Left ventricle myocardium superior (tissue), 1 donor: ENCODE measurements around the gene GJB1. TPM values are rescaled to one million over a fixed set of nuclear protein-coding genes. Genes with fewer than 3 reads are reported as not detected.
"Not testable (repeated sequence)": the region's sequence is repeated elsewhere in the genome, so short reads cannot be mapped to it uniquely, and the experiment has no call there.

ENCODE experiments used
- ATAC-seq: fragments of 200-7000 bp; cut with Tn5 transposase; one replicate; pipeline ENCODE4 v1.9.1; 2020; ENCODE audit warnings: mild to moderate bottlenecking, moderate library complexity
- DNase-seq: peaks from one replicate; pipeline ENCODE4 v3.0.0-alpha.2; 2020
- intact Hi-C: fragments of 100-400 bp; cut with micrococcal nuclease; formaldehyde crosslinking; loops from one replicate; pipeline ENCODE4 v1.11.0; 2022
- long read RNA-seq: library from polyadenylated mRNA; unstranded; transcript quantifications from one replicate; pipeline ENCODE4 v2.0.0, GENCODE V29; 2021
- total RNA-seq: library from RNA; stranded (reverse); fragmentation: NEBNext Ultra II Directional; extraction: Animal tissue kit (Norgen Biotek cat#: 25700); gene quantifications from one replicate; pipeline ENCODE4 v1.2.1, GENCODE V29; 2021
- donor health status: DM: no; HTN: yes; CAD: no; lungs with severe emphysema.

The GJB1 gene
- total RNA-seq = not detected
- long read RNA-seq = 0 reads

GRCh38 chrX:71222929-71223328 is at the start of gene GJB1:
Gene GJB1 (plus strand): TSS chrX:71223224. CDS start chrX:71223708, 484 bp downstream.
- ATAC-seq (no peak), DNase-seq (no peak)
- intact Hi-C loops = no loop called here

GRCh38 chrX:71173440-71173839 is 49.6 kb upstream of the GJB1 start:
- intact Hi-C loops = loop anchor here (10.0 kb wide), 1 partner anchor 199 kb away; no protein-coding TSS in a partner anchor
- ATAC-seq = no peak
- DNase-seq = no peak

- intact Hi-C loops = loop anchor here (10.0 kb wide), 1 partner anchor 200 kb away; no protein-coding TSS in a partner anchor
- ATAC-seq (no peak), DNase-seq (no peak)
Observed at GRCh38 chrX:71174795-71175194, 48.2 kb upstream of the GJB1 start.

- ATAC-seq (no peak), DNase-seq (no peak)
- intact Hi-C loops = loop anchor here (10.0 kb wide), 1 partner anchor 201 kb away; no protein-coding TSS in a partner anchor
Observed at GRCh38 chrX:71175531-71175930, 47.5 kb upstream of the GJB1 start.

- ATAC-seq (no peak), DNase-seq (no peak)
- intact Hi-C loops = loop anchor here (10.0 kb wide), 1 partner anchor 203 kb away; no protein-coding TSS in a partner anchor
Observed at GRCh38 chrX:71177327-71177726, 45.7 kb upstream of the GJB1 start.

- ATAC-seq (peak; percentile 39), DNase-seq (peak; percentile 38)
- intact Hi-C loops = loop anchor here (10.0 kb wide), 1 partner anchor 204 kb away; no protein-coding TSS in a partner anchor
Observed at GRCh38 chrX:71178908-71179307, 44.1 kb upstream of the GJB1 start.

- ATAC-seq, DNase-seq, intact Hi-C loops: not testable (repeated sequence)
Observed at GRCh38 chrX:71180579-71181265, 42.3 kb upstream of the GJB1 start.

- DNase-seq (no peak), ATAC-seq (peak; percentile 35)
Observed at GRCh38 chrX:71181558-71181909, 41.5 kb upstream of the GJB1 start.

GRCh38 chrX:71181910-71182799 is 40.9 kb upstream of the GJB1 start:
- DNase-seq (peak; percentile 84), ATAC-seq (peak; percentile 97)
- intact Hi-C loops = no loop called here

More at GRCh38 chrX:71181558-71181909, 41.5 kb upstream of the GJB1 start:
- intact Hi-C loops = no loop called here

GRCh38 chrX:71182871-71183270 is 40.2 kb upstream of the GJB1 start:
- intact Hi-C loops = no loop called here
- ATAC-seq = no peak
- DNase-seq = no peak

GRCh38 chrX:71183341-71183740 is 39.7 kb upstream of the GJB1 start:
- intact Hi-C loops = no loop called here
- DNase-seq = no peak

GRCh38 chrX:71184092-71184491 is 38.9 kb upstream of the GJB1 start:
- intact Hi-C loops = no loop called here
- ATAC-seq = no peak
- no peak for DNase-seq

More at GRCh38 chrX:71183341-71183740, 39.7 kb upstream of the GJB1 start:
- ATAC-seq = no peak

GRCh38 chrX:71184803-71185495 is 38.1 kb upstream of the GJB1 start:
- ATAC-seq = no peak
- intact Hi-C loops = no loop called here
- DNase-seq = no peak

GRCh38 chrX:71191248-71191647 is 31.8 kb upstream of the GJB1 start:
- no peak for ATAC-seq
- DNase-seq = no peak
- intact Hi-C loops = no loop called here

GRCh38 chrX:71195964-71196649 is 26.9 kb upstream of the GJB1 start:
- DNase-seq (no peak), ATAC-seq (no peak)
- intact Hi-C loops = no loop called here

- ATAC-seq (no peak), DNase-seq (no peak)
- intact Hi-C loops = no loop called here
Observed at GRCh38 chrX:71198066-71198465, 25.0 kb upstream of the GJB1 start.

GRCh38 chrX:71199252-71200008 is 23.6 kb upstream of the GJB1 start:
- intact Hi-C loops = no loop called here
- DNase-seq (no peak), ATAC-seq (no peak)

GRCh38 chrX:71210816-71211215 is 12.2 kb upstream of the GJB1 start:
- intact Hi-C loops = no loop called here
- ATAC-seq = no peak
- DNase-seq = no peak
